Heart right ventricle (tissue), 16 donors: ENCODE data around the gene CDK5RAP2. TPM values are rescaled to one million over a fixed set of nuclear protein-coding genes. Genes with fewer than 3 reads are reported as not detected.

Experiments used
- ATAC-seq, 8 donors: fragments of 200-7000 bp; cut with Tn5 transposase; one replicate each; pipeline ENCODE4 v1.9.1; 2020; ENCODE audit warnings: mild to moderate bottlenecking in 8 of 8, moderate library complexity in 8 of 8, moderate number of reproducible peaks in 1 of 8
- DNase-seq, 2 donors: peaks; one replicate each; pipeline ENCODE4 v3.0.0-alpha.2; 2020
- H3K27ac ChIP-seq, 10 donors: fragments of 200-600 bp; sonication (generic) in 2 of 10; one replicate each; pipeline versions ENCODE4 v1.5.0 to v1.8.0; 2020 to 2022; ENCODE audit warnings: mild to moderate bottlenecking in 3 of 10
- H3K27me3 ChIP-seq, 7 donors: fragments of 200-600 bp; one replicate each; pipeline ENCODE4 v1.8.0; 2021 to 2022; ENCODE audit warnings: mild to moderate bottlenecking in 2 of 7
- H3K36me3 ChIP-seq, 9 donors: fragments of 200-600 bp; sonication (generic) in 1 of 9; one replicate each; pipeline versions ENCODE4 v1.5.0 to v1.8.0; 2020 to 2022; ENCODE audit warnings: mild to moderate bottlenecking in 2 of 9
- H3K4me1 ChIP-seq, 9 donors: fragments of 200-600 bp; sonication (generic) in 1 of 9; one replicate each; pipeline versions ENCODE4 v1.5.0 to v1.8.0; 2020 to 2022; ENCODE audit warnings: mild to moderate bottlenecking in 4 of 9
- H3K4me3 ChIP-seq, 10 donors: fragments of 200-600 bp; sonication (generic) in 2 of 10; one replicate each; pipeline versions ENCODE4 v1.5.0 to v1.8.0; 2020 to 2022; ENCODE audit warnings: mild to moderate bottlenecking in 7 of 10, moderate library complexity in 2 of 10
- H3K9me3 ChIP-seq, 11 donors: fragments of 200-600 bp in 10 of 11; sonication (generic) in 2 of 11; one replicate each; pipeline versions ENCODE4 v1.5.0 to v1.8.0; 2013 to 2022; ENCODE audit warnings: mild to moderate bottlenecking in 2 of 11, control low read depth in 1 of 11, moderate library complexity in 1 of 11
- CTCF ChIP-seq, 9 donors: fragments of 200-600 bp; sonication (generic) in 2 of 9; IDR thresholded peaks; one replicate each; pipeline versions ENCODE4 v1.5.0 to v1.8.0; 2021 to 2022; ENCODE audit warnings: antibody characterized with exemption in 9 of 9, mild to moderate bottlenecking in 5 of 9, moderate library complexity in 1 of 9
- WGBS, 2 donors: extraction: QIAGEN DNeasy Blood & Tissue Kit; methylation state at CpG; one replicate each; pipeline ENCODE4 v1.1.7; 2013; ENCODE audit warnings: inconsistent platforms in 1 of 2; 5-methylcytosine and 5-hydroxymethylcytosine counted together
- intact Hi-C, 10 donors: fragments of 100-400 bp; cut with DNase I; formaldehyde crosslinking; loops; one replicate each; pipeline versions ENCODE4 v1.11.1 to v1.14.2; 2022
- polyA plus RNA-seq, 2 donors: library from polyadenylated mRNA; stranded (reverse); fragments of 200-250 nt; gene quantifications; one replicate each; pipeline ENCODE4 v1.2.3, GENCODE V29; 2013
- total RNA-seq, 10 donors: library from RNA; stranded (reverse); fragmentation: NEBNext Ultra II Directional in 3 of 10; extraction: Animal tissue kit (Norgen Biotek cat#: 25700) in 3 of 10; gene quantifications; one replicate each; pipeline versions ENCODE4 v1.2.1 to v1.2.4, GENCODE V29; 2021 to 2023
- donor health status: Arrhythmogenic right ventricular cardiomyopathy.
- donor health status: ischemic (EF 13 %, LVEDD 7.1; RV severe dilation, severe dysfunction).
- donor health status: healthy with polysubstance abuse.
- donor health status: DM: no; HTN: yes; CAD: no.
- donor health status: DM: no; HTN: no; CAD: no.
- donor health status: ischemic (EF 25% LVEDD 6.9; RV normal size, moderate dysfunction).
- donor health status: ischemic (EF 25% LVEDD 5.7; RV mildly dilated, moderate dysfunction).
- donor health status: healthy.
- donor health status: DM: yes; HTN: yes; CAD: no.
- donor health status: Ischemic cardiomyopathy.
- donor health status: ischemic (EF 35%, LVEDD 5.7; RV mildly dilated, moderate dysfunction).
- donor health status: nonischemic (EF 11% LVEDD 7.7; RV severe dilation, severe dysfunction).
- donor health status: DM: yes; HTN: yes; CAD: no.
- donor health status: PGD.
- donor health status: ischemic (EF 29% LVEDD 5.4; RV normal size, mild dysfunction).
- donor health status: nonischemic (EF 23%, LVEDD 6.1; RV moderate dilation, normal function).

CDK5RAP2 gene
- total and polyA plus RNA-seq, 12 donors: 21.6 to 80.1 (median 53.4) TPM

DNA sequence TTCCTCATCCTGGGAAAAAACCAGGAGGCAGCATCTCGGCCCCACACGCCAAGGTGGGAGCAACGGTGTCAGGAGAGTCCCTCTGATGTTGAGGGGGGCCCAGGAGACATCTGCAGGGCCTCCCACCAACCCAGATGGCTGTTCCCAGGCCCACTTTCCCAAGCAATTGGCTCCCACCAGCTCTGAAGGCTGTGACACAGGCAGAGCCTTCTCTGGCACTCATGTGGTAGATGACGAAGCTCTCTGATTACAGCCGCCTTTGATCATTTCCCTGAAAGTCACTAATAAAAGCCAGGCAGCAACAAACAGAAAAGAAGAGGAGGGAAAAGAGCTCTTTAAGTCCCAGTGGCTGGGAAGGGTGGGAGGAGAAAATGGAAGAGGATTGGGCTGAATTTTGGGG, 226.5 kb downstream of the CDK5RAP2 start:
- intact Hi-C loops: loop anchor here in 1 of 10 donors (10.0 kb wide), 1 partner anchor 969 kb away; no protein-coding TSS in a partner anchor
- H3K4me1 ChIP-seq: no peaks in the 10 kb centered on the region
- no peaks in the 10 kb centered on the region for H3K9me3 ChIP-seq
- TF ChIP-seq CTCF (IDR thresholded peaks at IDR 0.05): no peak
- H3K27me3 ChIP-seq: no peaks in the 10 kb centered on the region
- H3K27ac ChIP-seq: no peak overlapping the region
- WGBS, 2 donors: 57 to 70% methylated on average over 5 of the region's 5 CpGs
- H3K36me3 ChIP-seq: no peaks in the 10 kb centered on the region
- DNase-seq (no peak), ATAC-seq (no peak)
- H3K4me3 ChIP-seq: no peak overlapping the region

DNA sequence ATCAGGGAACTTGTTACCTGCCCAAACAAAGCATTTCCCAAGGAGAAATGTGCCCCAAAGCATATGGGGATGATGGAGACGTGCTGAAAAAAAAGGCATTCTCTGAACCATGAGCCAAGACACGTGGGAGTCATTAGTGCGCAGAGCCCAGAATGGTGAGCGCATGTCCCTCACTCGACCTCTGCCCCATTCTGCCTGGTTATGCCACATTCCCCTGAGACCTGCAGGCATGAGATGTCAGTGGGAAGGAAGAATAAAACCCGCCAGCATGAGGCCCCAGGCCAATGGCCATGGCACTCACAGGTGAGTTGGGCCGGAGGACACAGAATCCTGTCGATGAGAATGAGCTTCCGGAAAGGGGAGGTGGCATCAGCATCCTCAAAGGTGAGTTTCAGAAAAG, 228.9 kb downstream of the CDK5RAP2 start:
- Histone ChIP-seq H3K9me3 (no peaks in the 10 kb centered on the region), H3K4me3 (no peak overlapping the region), H3K27me3 (no peaks in the 10 kb centered on the region), H3K4me1 (no peaks in the 10 kb centered on the region), H3K27ac (no peak overlapping the region), H3K36me3 (no peaks in the 10 kb centered on the region)
- DNase-seq: no peak
- no peak for TF ChIP-seq CTCF (IDR thresholded peaks at IDR 0.05)
- intact Hi-C loops: loop anchor here in 1 of 10 donors (10.0 kb wide), 1 partner anchor 966 kb away; no protein-coding TSS in a partner anchor
- ATAC-seq: no peak
- WGBS, 2 donors: 80 to 84% methylated on average over 9 of the region's 9 CpGs

DNA sequence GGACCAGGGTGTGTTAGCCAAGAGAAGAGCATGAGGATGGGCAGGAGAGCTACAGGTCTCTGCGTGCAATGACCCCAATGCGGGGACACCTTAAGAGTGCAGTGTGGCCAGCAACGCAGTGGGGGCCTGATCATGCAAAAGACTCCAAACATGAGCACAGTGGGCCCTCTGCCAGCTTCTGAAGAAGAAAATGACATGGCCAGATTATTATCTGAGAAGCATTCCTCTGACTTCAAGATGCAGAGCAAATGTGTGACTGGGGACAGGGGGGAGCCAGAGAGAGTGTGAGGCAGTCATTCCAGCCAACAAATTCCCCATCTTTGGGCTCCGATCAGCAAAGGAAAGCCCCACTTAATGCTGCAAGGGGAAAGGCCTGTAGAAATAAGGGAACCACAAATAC, 229.4 kb downstream of the CDK5RAP2 start:
- no peak for TF ChIP-seq CTCF (IDR thresholded peaks at IDR 0.05)
- ATAC-seq (no peak), DNase-seq (no peak)
- intact Hi-C loops: loop anchor here in 1 of 10 donors (10.0 kb wide), 1 partner anchor 966 kb away; no protein-coding TSS in a partner anchor
- 80 to 83% methylated on average over 4 of the region's 4 CpGs for WGBS, 2 donors
- Histone ChIP-seq H3K27me3 (no peaks in the 10 kb centered on the region), H3K4me3 (no peak overlapping the region), H3K4me1 (no peaks in the 10 kb centered on the region), H3K27ac (no peak overlapping the region), H3K9me3 (no peaks in the 10 kb centered on the region), H3K36me3 (no peaks in the 10 kb centered on the region)

GRCh38 chr9:120348951-120349429, 231.0 kb downstream of the CDK5RAP2 start:
- peak in 8 of 9 donors; percentile 36 to 67 (median 59) for TF ChIP-seq CTCF (IDR thresholded peaks at IDR 0.05)
- WGBS, 2 donors: 19 to 29% methylated on average over 16 of the region's 16 CpGs
- no peaks in the 10 kb centered on the region for H3K36me3 ChIP-seq
- ATAC-seq (peak; percentile 51 to 88 (median 75)), DNase-seq (peak; percentile 15 to 25)
- intact Hi-C loops: loop anchor here in 8 of 10 donors (2.0 to 10.0 kb wide), 6 partner anchors 56 to 794 kb away; no protein-coding TSS in a partner anchor
- no peak overlapping the region for H3K27ac ChIP-seq
- no peak overlapping the region for H3K4me3 ChIP-seq
- H3K4me1 ChIP-seq: no peaks in the 10 kb centered on the region
- no peaks in the 10 kb centered on the region for H3K9me3 ChIP-seq
- H3K27me3 ChIP-seq: no peaks in the 10 kb centered on the region
